Testis (tissue), 3 donors: ENCODE measurements around the gene FANCB. TPM values are rescaled to one million over a fixed set of nuclear protein-coding genes. Genes with fewer than 3 reads are reported as not detected.

Experiments used
- DNase-seq: peaks from one replicate; pipeline ENCODE4 v3.0.0-alpha.2; 2019
- H3K27ac ChIP-seq, 2 donors: fragments of 200-600 bp; sonication (generic); one replicate each; pipeline ENCODE4 v1.5.1; 2019
- H3K27me3 ChIP-seq: fragments of 200-600 bp; sonication (generic); one replicate; pipeline ENCODE4 v1.5.1; 2019
- H3K36me3 ChIP-seq: fragments of 200-600 bp; sonication (generic); one replicate; pipeline ENCODE4 v1.5.1; 2017; ENCODE audit warnings: low read depth; ENCODE audit errors: missing control alignments
- H3K4me1 ChIP-seq: fragments of 200-600 bp; sonication (generic); one replicate; pipeline ENCODE4 v1.5.1; 2019
- H3K4me3 ChIP-seq, 2 donors: fragments of 200-600 bp; sonication (generic); one replicate each; pipeline ENCODE4 v1.5.1; 2017 to 2019
- H3K9me3 ChIP-seq: fragments of 200-600 bp; sonication (generic); one replicate; pipeline ENCODE4 v1.5.1; 2017
- POLR2A ChIP-seq: fragments of 450-650 bp; IDR thresholded peaks from one replicate; pipeline ENCODE4 v1.6.1; 2017; ENCODE audit warnings: antibody characterized with exemption, mild to moderate bottlenecking, moderate library complexity
- WGBS, 2 donors: methylation state at CpG; one replicate each; pipeline ENCODE4 v1.1.5; 2018; 5-methylcytosine and 5-hydroxymethylcytosine counted together
- intact Hi-C: fragments of 100-400 bp; cut with DNase I; formaldehyde crosslinking; loops from one replicate; pipeline ENCODE4 v1.15.1; 2023; ENCODE audit warnings: low total_unique reads
- polyA plus RNA-seq: library from polyadenylated mRNA; stranded (reverse); fragments of 350-450 nt; fragmentation: Illumina TruSeq; extraction: RNeasy Lipid Tissue Mini Kit (QIAGEN cat#74804); gene quantifications from one replicate; pipeline ENCODE4 v1.2.3, GENCODE V29; 2014; ENCODE audit warnings: low read depth, low replicate concordance; ENCODE audit not compliant: insufficient read depth
- total RNA-seq, 2 donors: library from RNA; depleted of rRNA; stranded (reverse); fragments of >200 nt; gene quantifications; one replicate each; pipeline ENCODE4 v1.2.3, GENCODE V29; 2016
- TF ChIP-seq, protein P1 (sequence below), 3 experiments: fragments of 450-650 bp in 2 of 3; fragments of 200-600 bp in 1 of 3; sonication (generic) in 1 of 3; IDR thresholded peaks; one replicate each; pipeline ENCODE4 v1.5.1; 2016 to 2019; ENCODE audit warnings: antibody characterized with exemption in 3 of 3, mild to moderate bottlenecking in 2 of 3, moderate library complexity in 1 of 3

FANCB gene
- total and polyA plus RNA-seq, 3 donors from 2014 or later = 0.66 to 5.4 (median 2.0) TPM

DNA sequence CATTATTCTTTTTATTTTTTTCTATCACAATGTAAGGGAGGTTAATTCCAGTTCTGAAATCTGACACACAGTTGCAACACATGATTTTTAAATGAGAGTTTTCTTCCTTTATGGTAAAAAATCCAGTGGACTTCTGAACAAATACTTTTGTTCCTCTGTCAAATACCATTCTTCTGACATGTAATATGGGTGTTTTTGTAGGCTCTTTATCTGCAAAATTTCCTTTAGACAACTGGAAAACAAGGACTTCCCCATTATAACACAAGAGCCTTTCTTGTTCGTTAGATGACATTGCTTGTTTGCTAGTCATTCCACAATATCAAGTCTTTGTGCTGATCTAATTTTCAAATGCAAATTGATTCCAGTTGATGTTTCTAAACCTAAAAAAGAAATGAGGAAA, 7.7 kb downstream of the FANCB start:
- Histone ChIP-seq H3K36me3 (no peaks in the 10 kb centered on the region), H3K9me3 (no peaks in the 10 kb centered on the region), H3K4me3 (no peak overlapping the region), H3K27me3 (no peaks in the 10 kb centered on the region), H3K27ac (no peak overlapping the region), H3K4me1 (no peaks in the 10 kb centered on the region)
- TF ChIP-seq, protein P1, sequence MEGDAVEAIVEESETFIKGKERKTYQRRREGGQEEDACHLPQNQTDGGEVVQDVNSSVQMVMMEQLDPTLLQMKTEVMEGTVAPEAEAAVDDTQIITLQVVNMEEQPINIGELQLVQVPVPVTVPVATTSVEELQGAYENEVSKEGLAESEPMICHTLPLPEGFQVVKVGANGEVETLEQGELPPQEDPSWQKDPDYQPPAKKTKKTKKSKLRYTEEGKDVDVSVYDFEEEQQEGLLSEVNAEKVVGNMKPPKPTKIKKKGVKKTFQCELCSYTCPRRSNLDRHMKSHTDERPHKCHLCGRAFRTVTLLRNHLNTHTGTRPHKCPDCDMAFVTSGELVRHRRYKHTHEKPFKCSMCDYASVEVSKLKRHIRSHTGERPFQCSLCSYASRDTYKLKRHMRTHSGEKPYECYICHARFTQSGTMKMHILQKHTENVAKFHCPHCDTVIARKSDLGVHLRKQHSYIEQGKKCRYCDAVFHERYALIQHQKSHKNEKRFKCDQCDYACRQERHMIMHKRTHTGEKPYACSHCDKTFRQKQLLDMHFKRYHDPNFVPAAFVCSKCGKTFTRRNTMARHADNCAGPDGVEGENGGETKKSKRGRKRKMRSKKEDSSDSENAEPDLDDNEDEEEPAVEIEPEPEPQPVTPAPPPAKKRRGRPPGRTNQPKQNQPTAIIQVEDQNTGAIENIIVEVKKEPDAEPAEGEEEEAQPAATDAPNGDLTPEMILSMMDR (IDR thresholded peaks at IDR 0.05) = no peak
- no peak for TF ChIP-seq POLR2A
- WGBS, 2 donors = 79 to 92% methylated on average over 1 of the region's 1 CpG
- intact Hi-C loops = no loop called here
- no peak for DNase-seq

DNA sequence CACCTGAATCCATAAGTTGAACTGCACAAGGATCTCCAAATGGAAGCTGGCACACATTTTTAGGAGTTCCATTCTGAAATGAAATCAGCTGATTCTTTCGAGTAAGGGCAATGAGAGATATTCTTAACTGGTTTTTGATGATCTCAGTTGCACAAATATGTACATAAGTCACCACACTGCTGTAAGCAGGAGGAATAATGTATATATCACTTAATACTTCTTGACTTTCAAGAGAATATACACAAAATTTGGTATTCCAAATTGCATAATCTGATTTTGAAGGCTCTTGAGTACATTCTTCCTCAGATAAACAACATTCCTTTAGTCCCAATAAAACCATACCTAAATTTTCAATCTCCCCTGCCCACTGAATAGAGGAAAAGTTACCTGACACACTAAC, 8.2 kb downstream of the FANCB start:
- no peak for TF ChIP-seq POLR2A
- TF ChIP-seq, protein P1 (IDR thresholded peaks at IDR 0.05) = no peak
- no peaks in the 10 kb centered on the region for H3K36me3 ChIP-seq
- no peaks in the 10 kb centered on the region for H3K27me3 ChIP-seq
- H3K27ac ChIP-seq = no peak overlapping the region
- H3K9me3 ChIP-seq = no peaks in the 10 kb centered on the region
- H3K4me3 ChIP-seq = no peak overlapping the region
- no peaks in the 10 kb centered on the region for H3K4me1 ChIP-seq
- WGBS, 2 donors = 80 to 100% methylated on average over 1 of the region's 1 CpG
- intact Hi-C loops = no loop called here
- DNase-seq = no peak

DNA sequence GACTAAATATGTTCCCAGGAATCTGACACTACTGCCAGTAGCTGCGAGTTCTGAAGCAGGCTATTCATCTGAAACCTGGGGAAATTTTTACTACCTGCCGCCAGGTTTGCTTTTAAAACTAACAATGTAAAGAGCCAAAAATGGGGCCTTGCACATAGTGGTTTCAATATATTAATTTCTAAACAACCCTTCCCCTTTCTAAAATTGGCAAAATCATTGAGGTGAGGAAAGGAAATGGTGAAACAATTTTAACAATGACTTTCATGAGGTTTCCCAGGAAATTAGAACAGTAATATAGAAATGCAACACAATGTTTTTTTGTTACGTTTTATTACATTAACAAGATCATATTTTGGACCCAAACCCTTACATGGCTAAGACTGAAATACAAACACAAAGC, 21.3 kb downstream of the FANCB start:
- Histone ChIP-seq H3K4me1 (no peaks in the 10 kb centered on the region), H3K9me3 (no peaks in the 10 kb centered on the region), H3K27me3 (no peaks in the 10 kb centered on the region), H3K4me3 (no peak overlapping the region), H3K27ac (no peak overlapping the region), H3K36me3 (no peaks in the 10 kb centered on the region)
- TF ChIP-seq, protein P1 (IDR thresholded peaks at IDR 0.05) = no peak
- no peak for TF ChIP-seq POLR2A
- intact Hi-C loops = no loop called here
- no peak for DNase-seq
- 90 to 93% methylated on average over 3 of the region's 3 CpGs for WGBS, 2 donors

DNA sequence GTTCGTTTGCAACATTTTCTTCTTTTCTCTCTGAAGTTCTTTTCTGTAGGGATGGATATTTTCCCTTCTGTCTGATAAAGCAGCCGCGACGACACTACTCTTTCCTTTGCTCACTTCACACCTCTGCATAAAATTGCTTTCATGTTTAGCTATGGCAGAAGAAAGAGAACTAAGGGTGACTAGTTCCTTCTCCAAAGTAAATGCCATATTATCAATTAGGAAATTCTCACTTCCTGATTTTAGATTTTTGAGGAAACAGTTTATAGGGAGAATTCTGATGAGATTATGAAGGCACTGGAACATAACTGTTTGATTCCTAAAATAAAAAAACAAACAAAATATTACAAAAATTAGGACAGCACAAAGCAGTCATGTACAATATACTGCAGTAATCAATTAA, 29.2 kb downstream of the FANCB start:
- 82 to 90% methylated on average over 4 of the region's 4 CpGs for WGBS, 2 donors
- TF ChIP-seq POLR2A = no peak
- TF ChIP-seq, protein P1 (IDR thresholded peaks at IDR 0.05) = no peak
- no peaks in the 10 kb centered on the region for H3K9me3 ChIP-seq
- no peak for DNase-seq
- no peaks in the 10 kb centered on the region for H3K36me3 ChIP-seq
- H3K4me3 ChIP-seq = no peak overlapping the region
- no peaks in the 10 kb centered on the region for H3K4me1 ChIP-seq
- intact Hi-C loops = no loop called here
- H3K27ac ChIP-seq = no peak overlapping the region
- H3K27me3 ChIP-seq = no peaks in the 10 kb centered on the region

DNA sequence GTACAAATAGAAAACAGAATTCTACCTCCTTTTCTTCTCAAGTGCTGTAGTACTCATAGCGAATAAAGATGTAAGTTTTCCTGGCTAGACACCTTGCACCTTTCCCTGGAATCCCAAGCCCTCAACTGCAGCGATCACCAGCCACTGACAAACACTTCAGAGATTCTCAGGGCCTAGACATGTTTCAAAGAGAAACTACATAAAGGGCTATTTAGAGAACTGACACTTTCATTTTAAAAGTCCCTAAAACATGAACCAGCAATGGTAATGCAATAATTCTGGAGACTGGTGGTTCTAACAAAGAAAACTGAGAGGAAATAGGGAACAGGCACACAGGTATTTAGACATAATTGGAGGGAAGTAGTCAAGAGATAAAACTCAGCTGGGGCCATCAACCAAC, 35.7 kb downstream of the FANCB start:
- WGBS, 2 donors = 96 to 100% methylated on average over 2 of the region's 2 CpGs
- H3K36me3 ChIP-seq = no peaks in the 10 kb centered on the region
- intact Hi-C loops = no loop called here
- DNase-seq = no peak
- H3K27ac ChIP-seq = no peak overlapping the region
- no peak for TF ChIP-seq POLR2A
- TF ChIP-seq, protein P1 (IDR thresholded peaks at IDR 0.05) = no peak
- H3K9me3 ChIP-seq = no peaks in the 10 kb centered on the region
- H3K27me3 ChIP-seq = no peaks in the 10 kb centered on the region
- no peaks in the 10 kb centered on the region for H3K4me1 ChIP-seq
- no peak overlapping the region for H3K4me3 ChIP-seq
